ENCODE results near the gene KCTD21.

The KCTD21 gene

DNA sequence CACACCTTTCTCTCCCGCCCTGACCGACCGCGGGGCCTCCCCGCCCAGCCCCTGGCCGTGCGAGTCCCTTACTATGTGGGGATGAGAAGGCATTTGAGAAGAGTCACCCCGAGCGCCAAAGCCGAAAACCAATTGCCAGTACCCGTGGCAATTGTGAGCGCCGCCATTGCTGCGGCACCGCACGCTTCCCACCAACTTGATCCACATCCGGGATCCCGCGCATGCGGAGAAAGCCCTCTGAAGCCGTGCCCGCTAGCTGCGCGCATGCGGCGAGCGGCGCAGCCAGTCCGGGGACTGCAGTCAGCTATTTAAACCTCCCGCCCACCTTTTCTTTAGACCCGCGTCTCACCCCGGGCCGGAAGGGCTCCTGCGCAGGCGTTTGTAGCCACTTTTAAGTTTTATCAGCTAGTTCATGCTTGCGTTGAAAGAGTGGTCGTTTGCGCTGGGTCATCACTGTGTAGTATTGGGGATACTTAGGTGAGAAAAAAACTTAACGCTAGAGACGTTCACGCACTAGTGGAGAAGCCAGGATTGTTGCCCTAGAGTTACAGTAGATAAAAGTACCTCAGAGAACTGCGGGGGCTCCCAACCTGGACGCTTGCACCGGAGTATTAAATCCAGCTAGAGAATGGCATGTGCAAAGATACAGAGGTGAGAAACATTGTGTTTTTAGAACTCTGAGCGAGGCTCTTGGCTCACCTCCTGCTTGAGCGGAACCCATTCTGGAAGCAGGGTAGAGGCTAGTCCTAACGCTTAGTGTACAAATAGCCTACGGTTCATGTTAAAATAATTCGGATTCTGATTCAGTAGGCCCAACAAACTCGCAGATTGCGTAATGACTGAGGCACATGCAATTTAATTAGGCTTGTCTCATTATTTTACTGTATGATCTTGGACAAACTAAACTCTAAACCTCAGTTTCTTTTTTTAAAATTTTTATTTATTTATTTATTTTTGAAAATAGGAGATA lies 48.7 kb downstream of the KCTD21 start, which contains the start of gene ALG8:
TSS of gene ALG8 (minus strand) at position 205 of the 970 bp plus-strand sequence. CDS start at position 167, 38 bp downstream.
- H3K4me3 ChIP-seq (ENCODE audit: low read depth, low read length), result peak within 1 kb of the TSS; percentile 72

DNA sequence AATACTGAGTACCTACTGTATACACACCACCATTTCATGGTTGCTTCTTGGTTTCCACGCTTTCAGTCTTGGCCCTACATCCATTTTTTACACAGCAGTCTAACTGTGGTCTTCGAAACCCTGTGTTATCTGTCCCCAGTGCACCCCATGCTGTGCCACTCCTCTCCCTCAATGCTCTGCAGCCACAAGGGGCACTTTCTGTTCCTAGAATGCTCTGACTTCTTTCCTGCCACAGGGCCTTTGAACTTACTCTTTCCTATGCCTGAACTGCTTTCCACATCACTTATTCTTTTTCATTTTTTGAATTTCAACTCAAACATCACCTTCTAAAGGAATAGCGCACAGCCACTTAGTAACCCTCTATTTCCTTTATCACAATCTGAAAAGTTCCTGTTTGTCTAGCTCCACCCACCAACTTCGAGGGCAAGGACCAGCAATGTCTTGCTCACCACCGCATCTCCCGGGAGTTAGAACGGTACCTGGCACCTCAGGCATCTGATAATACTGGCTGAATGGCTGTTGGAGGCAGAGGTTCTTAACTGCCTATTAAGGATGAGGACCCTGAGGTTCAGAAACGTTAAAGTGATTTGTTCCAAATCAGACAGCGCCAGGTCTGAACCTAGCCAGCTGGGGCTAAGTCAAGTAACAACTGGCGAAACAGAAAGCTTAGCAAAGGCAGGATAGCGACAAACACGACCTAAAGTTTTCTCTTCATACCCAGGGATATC lies 49.6 kb downstream of the KCTD21 start:
- no peak for DNase-seq (ENCODE audit: low read depth)
- H3K4me3 ChIP-seq (ENCODE audit: low read depth, low read length), result peak overlapping the region; percentile 72

More for the DNA sequence above, 48.7 kb downstream of the KCTD21 start, which contains the start of gene ALG8:
- TF ChIP-seq, protein P1, sequence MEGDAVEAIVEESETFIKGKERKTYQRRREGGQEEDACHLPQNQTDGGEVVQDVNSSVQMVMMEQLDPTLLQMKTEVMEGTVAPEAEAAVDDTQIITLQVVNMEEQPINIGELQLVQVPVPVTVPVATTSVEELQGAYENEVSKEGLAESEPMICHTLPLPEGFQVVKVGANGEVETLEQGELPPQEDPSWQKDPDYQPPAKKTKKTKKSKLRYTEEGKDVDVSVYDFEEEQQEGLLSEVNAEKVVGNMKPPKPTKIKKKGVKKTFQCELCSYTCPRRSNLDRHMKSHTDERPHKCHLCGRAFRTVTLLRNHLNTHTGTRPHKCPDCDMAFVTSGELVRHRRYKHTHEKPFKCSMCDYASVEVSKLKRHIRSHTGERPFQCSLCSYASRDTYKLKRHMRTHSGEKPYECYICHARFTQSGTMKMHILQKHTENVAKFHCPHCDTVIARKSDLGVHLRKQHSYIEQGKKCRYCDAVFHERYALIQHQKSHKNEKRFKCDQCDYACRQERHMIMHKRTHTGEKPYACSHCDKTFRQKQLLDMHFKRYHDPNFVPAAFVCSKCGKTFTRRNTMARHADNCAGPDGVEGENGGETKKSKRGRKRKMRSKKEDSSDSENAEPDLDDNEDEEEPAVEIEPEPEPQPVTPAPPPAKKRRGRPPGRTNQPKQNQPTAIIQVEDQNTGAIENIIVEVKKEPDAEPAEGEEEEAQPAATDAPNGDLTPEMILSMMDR (IDR thresholded peaks at IDR 0.05; ENCODE audit: control insufficient read depth, extremely low read depth, insufficient read depth), result no peak
- DNase-seq (ENCODE audit: low read depth), result peak; percentile 80

DNA sequence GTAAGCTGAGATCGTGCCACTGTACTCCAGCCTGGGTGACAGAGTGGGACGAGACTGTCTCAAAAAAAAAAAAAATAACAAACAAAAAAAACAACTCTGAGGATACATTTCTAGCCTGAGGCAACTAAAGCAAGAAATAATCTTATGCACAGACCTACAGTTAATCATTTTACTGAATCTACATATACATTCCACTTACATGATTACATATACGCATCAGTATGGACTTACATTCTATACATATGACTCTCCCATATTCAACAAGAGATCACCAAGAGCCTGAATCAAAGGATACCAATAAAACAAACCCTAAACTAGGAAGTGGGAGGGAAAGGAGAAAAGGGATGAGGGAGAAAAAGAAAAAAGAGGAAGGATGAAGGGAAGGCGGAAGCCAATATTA lies 50.1 kb downstream of the KCTD21 start:
- no peak for DNase-seq (ENCODE audit: low read depth)
- peak overlapping the region; percentile 72 for H3K4me3 ChIP-seq (ENCODE audit: low read depth, low read length)
- TF ChIP-seq, protein P1 (IDR thresholded peaks at IDR 0.05; ENCODE audit: control insufficient read depth, extremely low read depth, insufficient read depth), result no peak

More for the DNA sequence above, 49.6 kb downstream of the KCTD21 start:
- TF ChIP-seq, protein P1 (IDR thresholded peaks at IDR 0.05; ENCODE audit: control insufficient read depth, extremely low read depth, insufficient read depth), result no peak

GRCh38 chr11:78132475-78132874 lies 56.0 kb downstream of the KCTD21 start:
- no peak for DNase-seq (ENCODE audit: low read depth)
- TF ChIP-seq, protein P1 (IDR thresholded peaks at IDR 0.05; ENCODE audit: control insufficient read depth, extremely low read depth, insufficient read depth), result no peak
- no peak overlapping the region for H3K4me3 ChIP-seq (ENCODE audit: low read depth, low read length)

- no peak overlapping the region for H3K4me3 ChIP-seq (ENCODE audit: low read depth, low read length)
- no peak for DNase-seq (ENCODE audit: low read depth)
- TF ChIP-seq, protein P1 (IDR thresholded peaks at IDR 0.05; ENCODE audit: control insufficient read depth, extremely low read depth, insufficient read depth), result no peak
These were observed 56.5 kb downstream of the KCTD21 start for GRCh38 chr11:78131956-78132355.

DNA sequence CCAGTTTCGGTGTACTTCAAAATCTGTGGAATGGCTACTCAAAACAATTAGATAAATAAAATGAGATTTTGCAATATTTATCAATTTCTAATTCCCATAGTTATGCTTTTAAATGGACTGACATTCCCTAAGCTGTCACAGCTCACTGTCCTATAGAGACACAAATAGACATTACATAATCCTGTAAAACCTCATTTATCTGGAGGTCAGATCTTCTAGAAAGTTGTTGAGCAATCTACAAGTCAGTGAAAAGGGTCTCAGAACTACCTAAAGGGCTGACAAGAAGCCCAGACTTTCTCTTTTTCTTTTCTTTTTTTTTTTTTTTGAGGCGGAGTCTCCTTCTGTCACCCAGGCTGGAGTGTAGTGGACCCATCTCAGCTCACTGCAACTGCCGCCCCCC lies 61.0 kb downstream of the KCTD21 start:
- no peak for DNase-seq (ENCODE audit: low read depth)
- TF ChIP-seq, protein P1 (IDR thresholded peaks at IDR 0.05; ENCODE audit: control insufficient read depth, extremely low read depth, insufficient read depth), result no peak
- no peak overlapping the region for H3K4me3 ChIP-seq (ENCODE audit: low read depth, low read length)
